ENCODE measurements around the gene HSD17B10.
"Not testable (repeated sequence)": the region's sequence is repeated elsewhere in the genome, so short reads cannot be mapped to it uniquely, and the experiment has no call there.

The HSD17B10 gene

GRCh38 chrX:53437206-53437605, 3.0 kb upstream of the HSD17B10 start:
- DNase-seq (ENCODE audit: low read depth) = no peak

- DNase-seq (ENCODE audit: low read depth) = peak; percentile 48
These were observed 1.8 kb upstream of the HSD17B10 start for GRCh38 chrX:53435997-53436396.

- no peak for DNase-seq (ENCODE audit: low read depth)
These were observed 3.9 kb downstream of the HSD17B10 start for GRCh38 chrX:53430231-53430630.

GRCh38 chrX:53429755-53430154, 4.4 kb downstream of the HSD17B10 start:
- no peak for DNase-seq (ENCODE audit: low read depth)

- DNase-seq (ENCODE audit: low read depth) = no peak
These were observed 11.3 kb downstream of the HSD17B10 start, which contains the start of gene RIBC1 for GRCh38 chrX:53422861-53423306. TSS of gene RIBC1 (plus strand) at chrX:53422873. CDS start at chrX:53426277, 3,404 bp downstream.

GRCh38 chrX:53422086-53422860, 11.9 kb downstream of the HSD17B10 start, which contains the start of gene SMC1A:
TSS of gene SMC1A (minus strand) at chrX:53422654. CDS start at chrX:53422600, 54 bp downstream.
- DNase-seq (ENCODE audit: low read depth) = peak; percentile 97

- DNase-seq (ENCODE audit: low read depth) = no peak
These were observed 12.4 kb downstream of the HSD17B10 start for GRCh38 chrX:53421772-53422085.

- DNase-seq (ENCODE audit: low read depth) = no peak
These were observed 13.0 kb downstream of the HSD17B10 start for GRCh38 chrX:53421125-53421524.

- DNase-seq (ENCODE audit: low read depth) = not testable (repeated sequence)
These were observed 13.8 kb downstream of the HSD17B10 start for GRCh38 chrX:53420351-53420750.

GRCh38 chrX:53412446-53412845, 21.7 kb downstream of the HSD17B10 start:
- no peak for DNase-seq (ENCODE audit: low read depth)

- DNase-seq (ENCODE audit: low read depth) = no peak
These were observed 30.6 kb downstream of the HSD17B10 start for GRCh38 chrX:53403535-53403934.

- DNase-seq (ENCODE audit: low read depth) = no peak
These were observed 36.0 kb downstream of the HSD17B10 start for GRCh38 chrX:53398216-53398615.

- no peak for DNase-seq (ENCODE audit: low read depth)
These were observed 38.4 kb downstream of the HSD17B10 start for GRCh38 chrX:53395605-53396298.

- no peak for DNase-seq (ENCODE audit: low read depth)
These were observed 50.6 kb downstream of the HSD17B10 start for GRCh38 chrX:53383376-53384076.
